HUDEP-2 (cell line): ENCODE data around the gene IL17RD.

Experiments
- DNase-seq, 76 experiments: peaks; one replicate each; lab custom pipeline; 2025; ENCODE audit not compliant: unreplicated experiment in 76 of 76; lab: John Stamatoyannopoulos, UW

Gene IL17RD

GRCh38 chr3:57132674-57133073 is 32.5 kb downstream of the IL17RD start:
- DNase-seq: no peak

- no peak for DNase-seq
These were observed 34.0 kb downstream of the IL17RD start for GRCh38 chr3:57131210-57131588.

- no peak for DNase-seq
These were observed 34.5 kb downstream of the IL17RD start for GRCh38 chr3:57130571-57131209.

DNA sequence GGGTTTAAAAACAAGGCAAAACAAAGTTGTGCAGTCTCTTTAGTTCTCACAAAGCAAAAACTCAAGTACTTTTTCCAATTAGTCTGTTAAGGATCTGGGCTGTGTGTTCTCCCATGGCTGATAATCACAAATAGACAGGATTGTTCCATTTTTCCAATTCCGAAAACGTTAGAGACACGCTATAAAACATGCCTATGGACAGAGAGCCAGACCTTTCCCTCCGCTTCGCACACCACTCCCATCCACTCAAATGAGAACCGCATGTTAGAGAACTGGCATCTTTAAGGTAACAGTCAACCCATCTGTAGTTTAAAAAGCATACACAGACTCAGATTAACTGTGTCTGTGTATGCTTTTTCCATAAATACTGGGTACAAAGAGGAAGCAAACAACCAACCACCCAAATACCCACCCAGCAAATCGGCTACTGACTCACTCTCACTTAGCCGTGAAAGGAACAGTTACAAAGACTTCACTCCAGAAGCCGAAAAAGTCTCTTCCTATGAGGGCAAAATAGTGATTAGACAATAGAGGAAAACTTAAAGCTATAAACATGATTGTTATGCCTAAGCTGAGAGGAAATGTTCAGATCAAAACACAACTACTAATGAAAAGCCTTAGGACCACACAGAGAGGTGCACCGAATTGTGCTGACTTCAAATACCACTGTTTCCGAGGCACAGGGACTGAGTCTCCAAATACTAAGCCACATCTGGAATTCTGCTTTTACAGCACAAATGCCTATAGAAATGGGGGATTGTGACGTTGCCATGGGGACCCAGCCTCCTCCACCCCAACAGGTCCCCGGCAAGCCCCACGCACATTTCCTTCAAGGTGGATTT is 36.1 kb downstream of the IL17RD start:
- no peak for DNase-seq

DNA sequence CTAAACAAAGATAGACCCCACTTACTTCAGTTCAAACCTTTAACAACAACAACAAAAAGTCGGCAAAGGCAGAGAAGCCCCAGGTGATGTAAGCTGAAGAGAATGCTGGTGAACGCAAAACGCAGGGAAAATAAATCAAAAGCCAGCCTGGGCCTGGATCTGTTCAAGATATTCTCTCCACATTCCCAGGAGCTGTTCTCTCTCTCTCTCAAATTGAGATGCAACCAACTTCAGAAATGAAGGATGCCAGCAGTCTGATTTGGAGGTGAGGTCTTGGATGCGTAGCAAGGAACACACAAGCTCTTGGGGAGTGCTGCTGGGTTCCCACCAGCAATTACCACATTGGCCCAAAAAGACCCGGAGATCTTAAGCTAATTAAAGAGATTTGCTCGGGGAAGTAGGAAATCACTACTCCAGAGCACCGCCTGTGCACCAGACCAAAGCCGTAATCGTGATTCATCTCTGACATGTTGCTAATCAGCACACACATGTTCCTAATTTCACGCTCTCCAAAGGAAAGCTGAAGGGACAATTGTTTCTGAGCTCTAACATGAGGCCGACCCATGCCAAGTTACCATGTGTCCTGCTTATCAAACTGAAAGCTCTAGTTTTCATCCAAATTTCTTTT is 37.1 kb downstream of the IL17RD start:
- DNase-seq: no peak

- no peak for DNase-seq
These were observed 38.9 kb downstream of the IL17RD start for GRCh38 chr3:57126244-57126643.

DNA sequence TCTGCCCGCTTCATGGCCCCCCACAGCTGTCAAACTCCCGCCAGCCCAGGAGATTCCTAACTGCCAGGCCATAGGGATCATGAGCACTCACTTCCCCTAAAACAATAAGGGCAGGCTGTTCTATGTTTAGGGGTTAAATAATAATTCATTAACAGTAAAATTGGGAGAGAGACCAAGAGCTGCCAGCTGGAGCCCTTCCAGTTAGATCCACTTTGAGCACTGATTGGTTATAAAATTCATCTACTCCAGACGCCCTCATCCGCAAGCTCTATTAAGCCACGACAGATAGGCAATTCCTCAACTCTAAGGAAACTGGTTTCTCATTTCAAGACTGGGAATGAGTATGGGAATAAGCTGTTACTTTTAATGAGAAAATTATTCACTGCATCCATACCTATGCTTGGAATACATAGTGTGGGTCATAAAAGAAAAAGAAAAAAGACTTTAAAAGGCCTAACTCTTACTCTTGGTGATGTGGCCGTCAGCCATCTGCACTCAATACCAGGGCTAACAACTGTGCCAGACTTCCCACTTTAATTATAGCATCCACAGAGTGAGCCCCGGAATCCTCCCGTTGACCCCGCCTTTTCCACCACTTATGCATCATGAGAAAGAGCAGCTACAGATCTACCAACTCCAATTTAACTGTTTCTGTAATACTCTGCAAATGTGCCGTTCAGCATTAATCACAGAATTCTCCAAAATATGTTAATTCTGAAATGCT is 44.5 kb downstream of the IL17RD start:
- no peak for DNase-seq

GRCh38 chr3:57120040-57120439 is 45.1 kb downstream of the IL17RD start:
- no peak for DNase-seq

GRCh38 chr3:57118254-57118653 is 46.9 kb downstream of the IL17RD start:
- no peak for DNase-seq

GRCh38 chr3:57116501-57116900 is 48.7 kb downstream of the IL17RD start:
- DNase-seq: no peak

DNA sequence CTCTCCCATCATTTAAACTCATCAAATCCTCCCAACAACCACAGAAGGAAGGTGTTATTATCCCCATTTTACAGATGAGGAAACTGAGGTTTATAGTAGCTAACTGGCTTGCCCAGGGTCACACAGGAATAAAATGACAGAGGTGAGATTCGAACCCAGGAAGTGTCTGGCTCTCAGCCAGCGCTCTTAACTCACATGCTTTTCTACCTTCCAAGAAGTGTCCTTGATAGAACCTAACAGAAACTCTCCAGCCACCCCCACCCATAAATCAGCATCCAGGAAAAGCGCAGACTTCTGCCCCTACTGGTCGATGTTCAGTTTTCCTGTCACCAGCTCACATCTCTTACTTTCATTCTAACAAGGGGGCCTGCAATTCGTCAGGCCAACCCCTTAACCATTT is 52.9 kb downstream of the IL17RD start:
- no peak for DNase-seq

- no peak for DNase-seq
These were observed 54.4 kb downstream of the IL17RD start for GRCh38 chr3:57110798-57111197.

GRCh38 chr3:57110214-57110613 is 54.9 kb downstream of the IL17RD start:
- DNase-seq: no peak

DNA sequence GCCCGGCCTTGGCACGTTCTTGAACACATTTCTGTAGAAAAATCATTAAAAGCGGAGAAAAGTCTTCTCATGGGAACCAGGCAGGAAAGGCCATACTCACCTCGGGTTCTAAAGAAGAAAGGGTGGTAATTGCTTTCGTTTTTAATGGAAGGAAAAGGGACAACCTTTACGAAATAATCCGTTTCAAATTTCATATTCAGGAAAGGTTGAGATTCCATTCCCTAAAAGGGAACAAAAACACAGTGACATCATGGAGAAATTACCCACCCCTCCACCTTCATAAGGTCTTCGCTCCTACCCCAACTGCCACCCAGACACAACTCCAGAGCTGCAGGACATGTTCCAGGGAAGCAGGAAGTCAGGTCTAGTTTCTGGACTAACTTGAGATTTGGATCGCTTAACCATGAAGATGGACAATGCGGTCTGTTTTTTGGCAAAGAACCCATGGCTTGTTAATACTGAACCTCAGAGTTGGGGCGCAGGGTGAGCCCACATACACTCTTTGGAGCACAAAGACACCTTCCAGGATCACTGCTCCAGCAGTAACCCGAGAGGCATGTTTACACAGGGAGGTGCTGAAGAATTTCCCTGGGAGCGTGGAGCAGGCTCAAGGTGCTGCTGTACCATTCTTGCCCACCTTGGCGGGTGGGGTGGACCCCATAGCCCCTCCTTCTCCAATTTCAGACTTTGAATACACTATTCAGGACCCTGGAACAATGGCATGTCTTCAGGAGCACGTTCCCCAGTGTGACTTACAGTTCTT is 55.5 kb downstream of the IL17RD start:
- DNase-seq: no peak

DNA sequence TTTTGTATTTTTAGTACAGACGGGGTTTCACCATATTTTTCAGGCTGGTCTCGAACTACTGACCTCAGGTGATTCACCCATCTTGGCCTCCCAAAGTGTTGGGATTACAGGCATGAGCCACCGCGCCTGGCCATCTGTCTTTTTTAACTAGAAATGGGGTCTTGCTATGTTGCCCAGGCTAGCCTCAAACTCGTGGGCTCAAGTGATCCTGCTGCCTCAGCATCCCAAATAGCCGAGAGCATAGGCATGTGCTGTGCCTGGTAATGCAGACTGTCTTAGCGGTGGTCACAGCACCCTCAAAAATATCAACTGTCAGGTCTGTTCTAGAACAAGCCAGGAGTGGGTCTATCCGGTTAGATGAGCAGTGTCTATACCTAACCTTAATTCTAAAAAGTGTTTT is 56.5 kb downstream of the IL17RD start:
- no peak for DNase-seq

- DNase-seq: no peak
These were observed 59.6 kb downstream of the IL17RD start for GRCh38 chr3:57105585-57105984.

- peak in 60 of 76 experiments; percentile 2 to 78 (median 40) for DNase-seq
These were observed 65.0 kb downstream of the IL17RD start for GRCh38 chr3:57100046-57100695.

DNA sequence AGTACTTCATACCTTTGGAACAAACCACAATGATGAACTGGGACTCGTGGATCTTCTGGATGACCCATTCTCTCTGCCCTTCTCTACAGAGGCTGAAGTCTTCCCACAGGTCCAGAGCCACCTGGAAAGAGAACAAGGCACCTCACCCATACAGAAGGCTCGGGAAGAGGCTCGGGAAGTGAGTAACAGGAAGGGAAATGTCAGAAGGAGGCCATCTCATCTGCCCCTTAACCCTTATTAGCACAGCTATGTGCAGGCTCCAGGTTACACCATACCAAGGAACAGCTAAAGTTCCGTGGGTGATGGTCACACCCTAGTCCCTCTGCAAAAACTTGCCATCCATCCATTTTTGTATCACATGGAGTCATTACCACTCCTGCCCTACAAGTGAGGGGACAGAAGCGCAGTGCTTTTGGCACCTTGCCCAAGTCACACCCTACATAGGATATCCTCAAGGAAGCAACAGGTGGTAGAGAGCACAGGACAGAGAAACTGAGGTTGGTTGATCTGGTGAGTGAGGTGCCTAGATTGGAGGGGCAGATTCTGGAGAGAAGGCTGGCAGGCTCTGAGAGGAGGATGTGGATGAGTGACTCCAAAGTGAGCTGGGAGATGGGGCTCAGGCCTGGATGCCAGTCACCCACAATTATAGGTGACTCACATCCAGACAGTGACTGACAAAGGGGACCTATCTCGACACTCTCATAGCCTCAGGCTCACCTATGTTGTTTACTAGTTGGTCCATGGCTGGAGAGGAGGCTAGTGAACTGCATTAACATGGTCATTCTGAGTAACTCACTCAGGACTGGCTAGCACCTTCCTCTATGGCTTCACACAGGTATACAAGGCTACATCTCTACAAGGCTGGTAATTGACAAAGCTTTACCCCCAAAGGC is 66.5 kb downstream of the IL17RD start:
- DNase-seq: no peak

- DNase-seq: no peak
These were observed 67.6 kb downstream of the IL17RD start for GRCh38 chr3:57097536-57097935.
